Suprapubic skin (tissue), 4 donors: ENCODE measurements around the gene ITPKC. TPM values are rescaled to one million over a fixed set of nuclear protein-coding genes. Genes with fewer than 3 reads are reported as not detected.

Source experiments
- DNase-seq, 2 donors: peaks; one replicate each; pipeline ENCODE4 v3.0.0-alpha.2; 2019; ENCODE audit warnings: low spot score in 2 of 2
- H3K27ac ChIP-seq: fragments of 200-600 bp; sonication (generic); one replicate; pipeline ENCODE4 v1.5.1; 2019
- H3K27me3 ChIP-seq: fragments of 200-600 bp; sonication (generic); one replicate; pipeline ENCODE4 v1.5.1; 2019
- H3K36me3 ChIP-seq: fragments of 200-600 bp; sonication (generic); one replicate; pipeline ENCODE4 v1.5.1; 2019
- H3K4me1 ChIP-seq: fragments of 200-600 bp; sonication (generic); one replicate; pipeline ENCODE4 v1.5.1; 2019
- H3K4me3 ChIP-seq: fragments of 200-600 bp; sonication (generic); one replicate; pipeline ENCODE4 v1.5.1; 2019; ENCODE audit warnings: mild to moderate bottlenecking
- H3K9me3 ChIP-seq: fragments of 200-600 bp; sonication (generic); one replicate; pipeline ENCODE4 v1.5.1; 2019
- CTCF ChIP-seq, 2 donors: fragments of 200-600 bp in 1 of 2; fragments of 450-650 bp in 1 of 2; sonication (generic) in 1 of 2; IDR thresholded peaks; one replicate each; pipeline ENCODE4 v1.5.1; 2016 to 2019; ENCODE audit warnings: antibody characterized with exemption in 2 of 2, mild to moderate bottlenecking in 1 of 2, moderate library complexity in 1 of 2
- EP300 ChIP-seq: sonication (generic); formaldehyde crosslinking; IDR thresholded peaks from one replicate; pipeline ENCODE4 v1.6.1; 2017; ENCODE audit warnings: antibody characterized with exemption
- POLR2A ChIP-seq, 2 donors: fragments of 450-650 bp; IDR thresholded peaks; one replicate each; pipeline ENCODE4 v1.6.1; 2017; ENCODE audit warnings: antibody characterized with exemption in 2 of 2, mild to moderate bottlenecking in 2 of 2, moderate library complexity in 2 of 2
- POLR2AphosphoS5 ChIP-seq, 3 donors: sonication (generic); formaldehyde crosslinking; IDR thresholded peaks; one replicate each; pipeline ENCODE4 v1.6.1; 2017; ENCODE audit warnings: antibody characterized with exemption in 3 of 3
- WGBS: methylation state at CpG from one replicate; pipeline ENCODE4 v1.1.5; 2018; 5-methylcytosine and 5-hydroxymethylcytosine counted together
- total RNA-seq, 4 donors: library from RNA; depleted of rRNA; stranded (reverse); fragments of >200 nt; gene quantifications; one replicate each; pipeline ENCODE4 v1.1.0, GENCODE V29; 2016

The ITPKC gene
- total RNA-seq, 4 donors from 2014 or later, result 52.9 to 93.8 (median 70.9) TPM

GRCh38 chr19:40750874-40751537 lies 34.1 kb downstream of the ITPKC start, which contains the start of gene SNRPA:
SNRPA (plus strand) TSS chr19:40751203; CDS start chr19:40751409, 206 bp downstream.
- TF ChIP-seq POLR2AphosphoS5 (IDR thresholded peaks at IDR 0.05) (no peak), POLR2A (IDR thresholded peaks at IDR 0.05) (peak in 1 of 2 donors; percentile 78)
- Histone ChIP-seq H3K9me3 (no peaks in the 10 kb centered on the region), H3K27me3 (no peaks in the 10 kb centered on the region), H3K4me3 (peak within 1 kb of the TSS; percentile 72), H3K4me1 (peaks cover 62% of the 10 kb centered on the region), H3K27ac (peak within 1 kb of the TSS; percentile 92), H3K36me3 (no peaks in the 10 kb centered on the region)
- under 1% methylated on average over 41 of the region's 46 CpGs for WGBS
- DNase-seq, result peak; percentile 98 to 99

- H3K4me1 ChIP-seq, result peaks cover 72% of the 10 kb centered on the region
- peak overlapping the region; percentile 72 for H3K4me3 ChIP-seq
- peaks cover 2% of the 10 kb centered on the region for H3K36me3 ChIP-seq
- no peaks in the 10 kb centered on the region for H3K9me3 ChIP-seq
- TF ChIP-seq POLR2A (IDR thresholded peaks at IDR 0.05) (no peak), POLR2AphosphoS5 (IDR thresholded peaks at IDR 0.05) (no peak), EP300 (no peak), CTCF (IDR thresholded peaks at IDR 0.05) (no peak)
- no peak for DNase-seq
- H3K27me3 ChIP-seq, result no peaks in the 10 kb centered on the region
- WGBS, result 72% methylated on average over 12 of the region's 12 CpGs
- H3K27ac ChIP-seq, result peak overlapping the region; percentile 92
Observed at GRCh38 chr19:40752257-40752781, 35.4 kb downstream of the ITPKC start.

- Histone ChIP-seq H3K4me3 (no peak overlapping the region), H3K27me3 (no peaks in the 10 kb centered on the region), H3K4me1 (peaks cover 57% of the 10 kb centered on the region)
Observed at GRCh38 chr19:40754611-40755247, 37.8 kb downstream of the ITPKC start.

GRCh38 chr19:40755248-40755624 lies 38.3 kb downstream of the ITPKC start:
- WGBS, result 90% methylated on average over 3 of the region's 3 CpGs
- H3K27ac ChIP-seq, result no peak overlapping the region
- no peak for TF ChIP-seq POLR2A (IDR thresholded peaks at IDR 0.05)
- TF ChIP-seq CTCF (IDR thresholded peaks at IDR 0.05), result no peak
- no peak for TF ChIP-seq EP300
- TF ChIP-seq POLR2AphosphoS5 (IDR thresholded peaks at IDR 0.05), result no peak

More at GRCh38 chr19:40754611-40755247, 37.8 kb downstream of the ITPKC start:
- Histone ChIP-seq H3K27ac (no peak overlapping the region), H3K9me3 (no peaks in the 10 kb centered on the region), H3K36me3 (peaks cover 25% of the 10 kb centered on the region)
- no peak for TF ChIP-seq POLR2A (IDR thresholded peaks at IDR 0.05)
- TF ChIP-seq POLR2AphosphoS5 (IDR thresholded peaks at IDR 0.05), result no peak
- TF ChIP-seq CTCF (IDR thresholded peaks at IDR 0.05), result no peak
- no peak for TF ChIP-seq EP300
- DNase-seq, result no peak
- WGBS, result 75% methylated on average over 9 of the region's 9 CpGs

GRCh38 chr19:40755791-40756190 lies 38.9 kb downstream of the ITPKC start:
- Histone ChIP-seq H3K9me3 (no peaks in the 10 kb centered on the region), H3K4me1 (peaks cover 53% of the 10 kb centered on the region), H3K36me3 (peaks cover 35% of the 10 kb centered on the region), H3K27ac (no peak overlapping the region), H3K4me3 (no peak overlapping the region), H3K27me3 (no peaks in the 10 kb centered on the region)
- whole genome bisulfite sequencing, result 97% methylated on average over 5 of the region's 8 CpGs
- TF ChIP-seq POLR2A (IDR thresholded peaks at IDR 0.05), result no peak
- no peak for DNase-seq

More at GRCh38 chr19:40755248-40755624, 38.3 kb downstream of the ITPKC start:
- peaks cover 30% of the 10 kb centered on the region for H3K36me3 ChIP-seq
- no peak for DNase-seq
- no peak overlapping the region for H3K4me3 ChIP-seq
- peaks cover 53% of the 10 kb centered on the region for H3K4me1 ChIP-seq
- no peaks in the 10 kb centered on the region for H3K27me3 ChIP-seq
- no peaks in the 10 kb centered on the region for H3K9me3 ChIP-seq

- H3K27me3 ChIP-seq, result no peaks in the 10 kb centered on the region
- no peaks in the 10 kb centered on the region for H3K9me3 ChIP-seq
- H3K27ac ChIP-seq, result no peak overlapping the region
- no peak overlapping the region for H3K4me3 ChIP-seq
- TF ChIP-seq EP300 (no peak), POLR2AphosphoS5 (IDR thresholded peaks at IDR 0.05) (no peak), POLR2A (IDR thresholded peaks at IDR 0.05) (no peak), CTCF (IDR thresholded peaks at IDR 0.05) (no peak)
- no peak for DNase-seq
- peaks cover 50% of the 10 kb centered on the region for H3K4me1 ChIP-seq
- 64% methylated on average over 10 of the region's 11 CpGs for WGBS
- H3K36me3 ChIP-seq, result peaks cover 43% of the 10 kb centered on the region
Observed at GRCh38 chr19:40756502-40757110, 39.7 kb downstream of the ITPKC start.
